Sigmoid colon (tissue), 7 donors: Measurements from ENCODE around the gene CEP170. TPM values are rescaled to one million over a fixed set of nuclear protein-coding genes. Genes with fewer than 3 reads are reported as not detected.

Source experiments
- DNase-seq: peaks from one replicate; pipeline ENCODE4 v3.0.0-alpha.2; 2019
- H3K27ac ChIP-seq, 4 donors: fragments of 200-600 bp; sonication (generic); one replicate each; pipeline ENCODE4 v1.5.1; 2016 to 2019; ENCODE audit warnings: mild to moderate bottlenecking in 1 of 4
- H3K27me3 ChIP-seq, 3 donors: fragments of 200-600 bp; sonication (generic); one replicate each; pipeline ENCODE4 v1.5.1; 2019; ENCODE audit warnings: mild to moderate bottlenecking in 1 of 3
- H3K36me3 ChIP-seq, 4 donors: fragments of 200-600 bp; sonication (generic); one replicate each; pipeline ENCODE4 v1.5.1; 2016 to 2019
- H3K4me1 ChIP-seq, 4 donors: fragments of 200-600 bp; sonication (generic); one replicate each; pipeline ENCODE4 v1.5.1; 2017 to 2019
- H3K4me3 ChIP-seq, 4 donors: fragments of 200-600 bp; sonication (generic); one replicate each; pipeline ENCODE4 v1.5.1; 2017 to 2019; ENCODE audit warnings: mild to moderate bottlenecking in 2 of 4, moderate library complexity in 1 of 4
- H3K9me3 ChIP-seq, 4 donors: fragments of 200-600 bp in 3 of 4; sonication (generic) in 3 of 4; one replicate each; pipeline versions ENCODE4 v1.5.1 to v1.6.1; 2013 to 2019
- EP300 ChIP-seq, 4 donors: sonication (generic); formaldehyde crosslinking; IDR thresholded peaks; one replicate each; pipeline ENCODE4 v1.6.1; 2017; ENCODE audit warnings: antibody characterized with exemption in 4 of 4
- POLR2A ChIP-seq, 2 donors: fragments of 450-650 bp; IDR thresholded peaks; one replicate each; pipeline ENCODE4 v1.6.1; 2016; ENCODE audit warnings: antibody characterized with exemption in 2 of 2, mild to moderate bottlenecking in 2 of 2, moderate library complexity in 2 of 2
- POLR2AphosphoS5 ChIP-seq, 4 donors: sonication (generic); formaldehyde crosslinking; IDR thresholded peaks; one replicate each; pipeline ENCODE4 v1.6.1; 2017; ENCODE audit warnings: antibody characterized with exemption in 4 of 4
- WGBS, 2 donors: extraction: QIAGEN DNeasy Blood & Tissue Kit; methylation state at CpG; one replicate each; pipeline ENCODE4 v1.1.7; 2013; 5-methylcytosine and 5-hydroxymethylcytosine counted together
- intact Hi-C: fragments of 100-400 bp; cut with DNase I; formaldehyde crosslinking; loops from one replicate; pipeline ENCODE4 v1.15.1; 2023
- polyA plus RNA-seq, 3 donors: library from polyadenylated mRNA; stranded (reverse); fragments of 200-250 nt; gene quantifications; one replicate each; pipeline ENCODE4 v1.2.3, GENCODE V29; 2013
- total RNA-seq, 4 donors: library from RNA; depleted of rRNA; stranded (reverse); fragments of >200 nt; gene quantifications; one replicate each; pipeline ENCODE4 v1.1.0, GENCODE V29; 2016
- TF ChIP-seq, protein P1 (sequence below), 4 experiments: fragments of 450-650 bp in 3 of 4; fragments of 200-600 bp in 1 of 4; IDR thresholded peaks; one replicate each; pipeline ENCODE4 v1.5.1; 2016 to 2019; ENCODE audit warnings: antibody characterized with exemption in 4 of 4, mild to moderate bottlenecking in 3 of 4, moderate library complexity in 2 of 4
- donor health status: healthy with polysubstance abuse.
- donor health status: Bipolar disorder and iron deficiency.
- donor health status: healthy.

The CEP170 gene
- total and polyA plus RNA-seq, 7 donors: 4.6 to 46.3 (median 27.6) TPM

DNA sequence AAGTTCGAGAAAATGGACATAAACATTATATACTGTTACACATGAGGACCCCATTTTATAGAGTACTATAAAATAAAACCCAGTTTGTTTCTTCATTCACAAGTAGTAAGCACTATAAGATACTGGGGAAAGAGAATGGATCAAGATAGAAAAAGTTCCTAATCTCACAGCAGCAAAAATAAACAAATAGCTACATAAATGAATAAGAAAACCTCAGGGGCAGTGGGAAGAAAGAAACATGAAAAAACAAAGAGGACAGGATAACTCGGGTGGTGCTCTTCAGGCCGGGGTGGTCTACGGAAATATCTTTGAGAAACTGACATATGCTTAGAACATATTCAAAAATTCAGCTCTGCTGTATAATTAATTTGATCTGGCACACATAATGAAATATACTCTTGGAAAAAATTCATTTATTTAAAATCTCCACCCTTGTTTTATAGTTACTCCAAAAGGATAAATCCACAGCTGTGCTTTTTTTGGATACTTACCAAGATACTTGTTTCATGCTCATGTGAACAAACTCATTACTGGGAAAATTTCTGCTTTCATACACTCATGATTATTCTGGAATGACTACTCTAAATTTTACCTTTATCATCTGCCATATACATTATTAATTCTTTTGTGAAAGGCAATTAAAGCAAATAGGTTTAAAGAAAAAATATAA, 20.0 kb downstream of the CEP170 start:
- H3K9me3 ChIP-seq: peaks cover 0 to 17% (median 4%) of the 10 kb centered on the region in 4 donors
- H3K27me3 ChIP-seq: no peaks in the 10 kb centered on the region
- H3K4me1 ChIP-seq: peaks cover 0 to 37% (median 23%) of the 10 kb centered on the region in 4 donors
- peaks cover 0 to 5% (median 0%) of the 10 kb centered on the region in 4 donors for H3K36me3 ChIP-seq
- no peak overlapping the region for H3K27ac ChIP-seq
- DNase-seq: no peak
- TF ChIP-seq POLR2A (IDR thresholded peaks at IDR 0.05) (no peak), EP300 (IDR thresholded peaks at IDR 0.05) (no peak), POLR2AphosphoS5 (IDR thresholded peaks at IDR 0.05) (no peak)
- TF ChIP-seq, protein P1, sequence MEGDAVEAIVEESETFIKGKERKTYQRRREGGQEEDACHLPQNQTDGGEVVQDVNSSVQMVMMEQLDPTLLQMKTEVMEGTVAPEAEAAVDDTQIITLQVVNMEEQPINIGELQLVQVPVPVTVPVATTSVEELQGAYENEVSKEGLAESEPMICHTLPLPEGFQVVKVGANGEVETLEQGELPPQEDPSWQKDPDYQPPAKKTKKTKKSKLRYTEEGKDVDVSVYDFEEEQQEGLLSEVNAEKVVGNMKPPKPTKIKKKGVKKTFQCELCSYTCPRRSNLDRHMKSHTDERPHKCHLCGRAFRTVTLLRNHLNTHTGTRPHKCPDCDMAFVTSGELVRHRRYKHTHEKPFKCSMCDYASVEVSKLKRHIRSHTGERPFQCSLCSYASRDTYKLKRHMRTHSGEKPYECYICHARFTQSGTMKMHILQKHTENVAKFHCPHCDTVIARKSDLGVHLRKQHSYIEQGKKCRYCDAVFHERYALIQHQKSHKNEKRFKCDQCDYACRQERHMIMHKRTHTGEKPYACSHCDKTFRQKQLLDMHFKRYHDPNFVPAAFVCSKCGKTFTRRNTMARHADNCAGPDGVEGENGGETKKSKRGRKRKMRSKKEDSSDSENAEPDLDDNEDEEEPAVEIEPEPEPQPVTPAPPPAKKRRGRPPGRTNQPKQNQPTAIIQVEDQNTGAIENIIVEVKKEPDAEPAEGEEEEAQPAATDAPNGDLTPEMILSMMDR (IDR thresholded peaks at IDR 0.05): no peak
- H3K4me3 ChIP-seq: no peak overlapping the region
- intact Hi-C loops: no loop called here
- WGBS, 2 donors: 79 to 83% methylated on average over 4 of the region's 4 CpGs

- no peak for DNase-seq
- WGBS, 2 donors: 89 to 90% methylated on average over 2 of the region's 2 CpGs
- Histone ChIP-seq H3K36me3 (peaks cover 0 to 5% (median 0%) of the 10 kb centered on the region in 4 donors), H3K4me1 (peaks cover 0 to 37% (median 23%) of the 10 kb centered on the region in 4 donors), H3K9me3 (peaks cover 0 to 17% (median 5%) of the 10 kb centered on the region in 4 donors), H3K4me3 (no peak overlapping the region), H3K27me3 (no peaks in the 10 kb centered on the region), H3K27ac (no peak overlapping the region)
- TF ChIP-seq EP300 (IDR thresholded peaks at IDR 0.05) (no peak), POLR2A (IDR thresholded peaks at IDR 0.05) (no peak), POLR2AphosphoS5 (IDR thresholded peaks at IDR 0.05) (no peak)
- TF ChIP-seq, protein P1 (IDR thresholded peaks at IDR 0.05): no peak
- intact Hi-C loops: no loop called here
These were observed 21.2 kb downstream of the CEP170 start for GRCh38 chr1:243233908-243234307.

DNA sequence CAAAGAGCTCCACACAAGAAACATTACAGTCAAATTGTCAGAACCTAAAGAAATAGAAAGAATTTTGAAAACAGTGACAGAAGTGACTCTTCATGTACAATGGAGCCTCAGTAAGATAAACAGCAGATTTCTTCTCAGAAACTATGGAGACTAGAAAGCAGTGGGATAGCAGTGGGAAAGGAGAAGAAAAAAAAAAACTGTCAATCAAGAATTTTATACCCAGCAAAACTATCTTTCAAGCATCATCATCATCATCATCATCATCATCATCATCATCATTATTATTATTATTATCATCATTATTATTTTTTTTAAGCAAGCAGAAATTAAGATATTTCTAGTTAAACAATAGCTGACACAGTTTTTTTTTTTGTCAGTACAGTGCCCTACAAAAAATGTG, 24.2 kb downstream of the CEP170 start:
- Histone ChIP-seq H3K4me3 (no peak overlapping the region), H3K9me3 (peaks cover 0 to 17% (median 5%) of the 10 kb centered on the region in 4 donors), H3K4me1 (peaks cover 0 to 22% (median 10%) of the 10 kb centered on the region in 4 donors), H3K27ac (no peak overlapping the region), H3K27me3 (no peaks in the 10 kb centered on the region), H3K36me3 (no peaks in the 10 kb centered on the region)
- TF ChIP-seq EP300 (IDR thresholded peaks at IDR 0.05) (no peak), POLR2AphosphoS5 (IDR thresholded peaks at IDR 0.05) (no peak), POLR2A (IDR thresholded peaks at IDR 0.05) (no peak)
- TF ChIP-seq, protein P1 (IDR thresholded peaks at IDR 0.05): no peak
- intact Hi-C loops: no loop called here
- no peak for DNase-seq

DNA sequence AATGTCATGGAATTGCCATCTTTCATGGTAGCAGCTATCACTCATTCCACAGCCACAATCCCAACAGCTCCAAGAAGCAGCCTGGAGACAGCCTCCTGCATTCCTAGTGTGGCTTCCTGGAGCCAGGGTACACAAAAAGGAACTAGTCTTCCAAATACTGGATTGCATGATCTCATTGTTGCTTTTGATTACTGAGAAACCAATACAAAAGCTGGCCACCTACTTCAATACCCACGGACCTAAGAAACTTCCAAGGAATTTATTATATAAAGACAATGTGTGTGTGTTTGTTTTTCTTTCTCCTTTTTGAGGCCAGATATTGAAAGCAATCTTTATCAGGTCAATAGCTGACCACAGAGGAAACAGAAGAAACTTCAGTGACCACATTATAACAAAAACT, 25.6 kb downstream of the CEP170 start:
- Histone ChIP-seq H3K4me3 (no peak overlapping the region), H3K9me3 (peaks cover 0 to 17% (median 5%) of the 10 kb centered on the region in 4 donors), H3K4me1 (peaks cover 0 to 8% (median 0%) of the 10 kb centered on the region in 4 donors), H3K27me3 (no peaks in the 10 kb centered on the region), H3K27ac (no peak overlapping the region), H3K36me3 (no peaks in the 10 kb centered on the region)
- 64 to 75% methylated on average over 1 of the region's 1 CpG for WGBS, 2 donors
- no peak for DNase-seq
- intact Hi-C loops: no loop called here
- TF ChIP-seq, protein P1 (IDR thresholded peaks at IDR 0.05): no peak
- TF ChIP-seq POLR2A (IDR thresholded peaks at IDR 0.05) (no peak), EP300 (IDR thresholded peaks at IDR 0.05) (no peak), POLR2AphosphoS5 (IDR thresholded peaks at IDR 0.05) (no peak)
